Hematopoietic multipotent progenitor cell treated with erythropoietin and hydrocortisone succinate and interleukin-3 and kit ligand, for 4 days (in vitro differentiated cells): ENCODE measurements around the gene SIGLEC11.
"Not testable (repeated sequence)": the region's sequence is repeated elsewhere in the genome, so short reads cannot be mapped to it uniquely, and the experiment has no call there.

ENCODE experiments used
- DNase-seq: peaks from one replicate; pipeline ENCODE4 v3.0.0-alpha.2; 2015

Gene SIGLEC11

GRCh38 chr19:49950956-49951526, 9.9 kb downstream of the SIGLEC11 start:
- DNase-seq: no peak

GRCh38 chr19:49950590-49950948, 10.4 kb downstream of the SIGLEC11 start:
- DNase-seq: no peak

- DNase-seq: no peak
These were observed 11.0 kb downstream of the SIGLEC11 start for GRCh38 chr19:49949742-49950589.

- no peak for DNase-seq
These were observed 14.6 kb downstream of the SIGLEC11 start for GRCh38 chr19:49946415-49946814.

GRCh38 chr19:49944567-49944966, 16.4 kb downstream of the SIGLEC11 start:
- DNase-seq: not testable (repeated sequence)

GRCh38 chr19:49940482-49940791, 20.5 kb downstream of the SIGLEC11 start:
- DNase-seq: no peak

- no peak for DNase-seq
These were observed 21.1 kb downstream of the SIGLEC11 start for GRCh38 chr19:49939721-49940481.

GRCh38 chr19:49938662-49939061, 22.3 kb downstream of the SIGLEC11 start:
- DNase-seq: no peak

GRCh38 chr19:49937750-49938381, 23.1 kb downstream of the SIGLEC11 start:
- DNase-seq: peak; percentile 85

- DNase-seq: no peak
These were observed 24.4 kb downstream of the SIGLEC11 start for GRCh38 chr19:49936549-49936948.

GRCh38 chr19:49933643-49934042, 27.3 kb downstream of the SIGLEC11 start:
- DNase-seq: no peak

- peak; percentile 34 for DNase-seq
These were observed 28.2 kb downstream of the SIGLEC11 start for GRCh38 chr19:49932731-49933131.

- DNase-seq: no peak
These were observed 28.9 kb downstream of the SIGLEC11 start for GRCh38 chr19:49932041-49932451.

GRCh38 chr19:49931293-49932040, 29.5 kb downstream of the SIGLEC11 start:
- no peak for DNase-seq

- peak; percentile 41 for DNase-seq
These were observed 30.4 kb downstream of the SIGLEC11 start for GRCh38 chr19:49930483-49931011.

- DNase-seq: peak; percentile 98
These were observed 31.1 kb downstream of the SIGLEC11 start for GRCh38 chr19:49929611-49930482.

- DNase-seq: peak; percentile 96
These were observed 31.8 kb downstream of the SIGLEC11 start, which contains the start of the genes ATF5 and NUP62 for GRCh38 chr19:49929121-49929610. TSS of gene ATF5 (plus strand) at chr19:49929205. CDS start at chr19:49930851, 1,646 bp downstream. TSS of gene NUP62 (minus strand) at chr19:49929504. CDS start at chr19:49909807, 19,697 bp downstream.

- no peak for DNase-seq
These were observed 33.3 kb downstream of the SIGLEC11 start for GRCh38 chr19:49927526-49928264.

- no peak for DNase-seq
These were observed 34.5 kb downstream of the SIGLEC11 start for GRCh38 chr19:49926515-49926914.

GRCh38 chr19:49925486-49925885, 35.5 kb downstream of the SIGLEC11 start:
- no peak for DNase-seq
